Measurements from ENCODE around the gene GMNC. TPM values are rescaled to one million over a fixed set of nuclear protein-coding genes. Genes with fewer than 3 reads are reported as not detected.

GMNC gene
- total and polyA plus RNA-seq, 10 of the 15 experiments (the other 5 are each of a cell fraction or from before 2014, with no cell fraction given), result not detected

GRCh38 chr3:190826018-190826417 lies 36.5 kb downstream of the GMNC start:
- no peak for ATAC-seq
- no peaks in the 10 kb centered on the region for H3K36me3 ChIP-seq (ENCODE audit: control insufficient read depth in 2 of 2, insufficient read depth in 2 of 2, low read length in 1 of 2)
- RAD21 ChIA-PET (ENCODE audit: unreplicated experiment), result no interaction called here
- H4K20me1 ChIP-seq (ENCODE audit: control insufficient read depth, insufficient read depth), result no peaks in the 10 kb centered on the region
- DNase-seq (ENCODE audit: low read depth, low spot score), result no peak
- WGBS (ENCODE audit: insufficient coverage, insufficient replicate concordance, low lambda C conversion rate, missing lambda C conversion rate), result 23% methylated on average over 2 of the region's 2 CpGs
- H3K4me2 ChIP-seq (ENCODE audit: control insufficient read depth, insufficient read depth), result no peak overlapping the region
- no peaks in the 10 kb centered on the region for H3K27me3 ChIP-seq (replicated peaks in 1 of 2; ENCODE audit: control insufficient read depth in 2 of 2, insufficient read depth in 2 of 2, low read length in 1 of 2)
- no TSS peak for BruUV-seq (replicated peaks)
- H3K9ac ChIP-seq (ENCODE audit: control insufficient read depth, insufficient read depth, low read length), result no peak overlapping the region
- intact Hi-C loops (cut with micrococcal nuclease; ENCODE audit: unreplicated experiment), result no loop called here
- POLR2A ChIA-PET, result no interaction called here
- TF ChIP-seq CBFB (IDR thresholded peaks at IDR 0.05; ENCODE audit: low read depth) (no peak), PBX3 (IDR thresholded peaks at IDR 0.05; ENCODE audit: insufficient replicate concordance, low read depth, low read length) (no peak), ASH2L (IDR thresholded peaks at IDR 0.05; ENCODE audit: borderline replicate concordance, low read depth) (no peak), CREB1 (IDR thresholded peaks at IDR 0.05; ENCODE audit: low read depth) (no peak), RELA (IDR thresholded peaks at IDR 0.05; ENCODE audit: borderline replicate concordance, partially characterized antibody) (no peak), BCL3 (IDR thresholded peaks at IDR 0.05; ENCODE audit: borderline replicate concordance, insufficient read depth, low read depth, low read length, poor library complexity, severe bottlenecking) (no peak)
- H3K9me3 ChIP-seq (replicated peaks; ENCODE audit: control insufficient read depth, insufficient read depth, low read length), result no peaks in the 10 kb centered on the region
- SMC1A ChIA-PET (ENCODE audit: uncharacterized antibody, unreplicated experiment), result interaction anchor here (1.0 kb wide), 1 partner anchor 80 kb away, joined by 5 read pairs; no protein-coding TSS in a partner anchor
- no peaks in the 10 kb centered on the region for H3K79me2 ChIP-seq (ENCODE audit: control insufficient read depth, insufficient read depth, low read length)
- no peaks in the 10 kb centered on the region for H3K4me1 ChIP-seq (ENCODE audit: control insufficient read depth, insufficient read depth, low read length)
- H3K27ac ChIP-seq (ENCODE audit: control insufficient read depth, insufficient read depth), result no peak overlapping the region
- H3K4me3 ChIP-seq, result no peak overlapping the region
- H2AFZ ChIP-seq (ENCODE audit: control insufficient read depth, low read depth, low read length), result no peak overlapping the region
- FAIRE-seq, result no peak
- in situ Hi-C loops (cut with MboI), result no loop called here
- CTCF ChIA-PET, result interaction anchor here (0.7 kb wide), 1 partner anchor 14 kb away, joined by 3 read pairs; no protein-coding TSS in a partner anchor

All from GM12878 (cell line).